Fibroblast of the aortic adventitia (primary cell): ENCODE results near the gene LRRC8A. TPM values are rescaled to one million over a fixed set of nuclear protein-coding genes. Genes with fewer than 3 reads are reported as not detected.
A peak's percentile ranks its signal among the peaks of the same experiment; 100 is the strongest.

Source experiments
- DNase-seq: peaks from one replicate; pipeline ENCODE4 v3.0.0-alpha.2; 2010; ENCODE audit warnings: low read depth
- H3K4me3 ChIP-seq: 2 replicates; pipeline ENCODE4 v1.5.1; 2011; ENCODE audit warnings: low read depth, mild to moderate bottlenecking, control low read depth, low read length, moderate library complexity
- total RNA-seq: library from RNA; depleted of rRNA; stranded (reverse); fragments of >200 nt; gene quantifications from 2 replicates; pipeline ENCODE4 v1.2.3, GENCODE V29; 2012; ENCODE audit warnings: low replicate concordance
- TF ChIP-seq, protein P1 (sequence below): IDR thresholded peaks from 2 replicates; pipeline ENCODE4 v1.5.1; 2011; ENCODE audit warnings: mild to moderate bottlenecking, low read length, control low read depth, inconsistent platforms; ENCODE audit not compliant: insufficient read depth

The LRRC8A gene
- total RNA-seq, 1 donor = 50.6 TPM

DNA sequence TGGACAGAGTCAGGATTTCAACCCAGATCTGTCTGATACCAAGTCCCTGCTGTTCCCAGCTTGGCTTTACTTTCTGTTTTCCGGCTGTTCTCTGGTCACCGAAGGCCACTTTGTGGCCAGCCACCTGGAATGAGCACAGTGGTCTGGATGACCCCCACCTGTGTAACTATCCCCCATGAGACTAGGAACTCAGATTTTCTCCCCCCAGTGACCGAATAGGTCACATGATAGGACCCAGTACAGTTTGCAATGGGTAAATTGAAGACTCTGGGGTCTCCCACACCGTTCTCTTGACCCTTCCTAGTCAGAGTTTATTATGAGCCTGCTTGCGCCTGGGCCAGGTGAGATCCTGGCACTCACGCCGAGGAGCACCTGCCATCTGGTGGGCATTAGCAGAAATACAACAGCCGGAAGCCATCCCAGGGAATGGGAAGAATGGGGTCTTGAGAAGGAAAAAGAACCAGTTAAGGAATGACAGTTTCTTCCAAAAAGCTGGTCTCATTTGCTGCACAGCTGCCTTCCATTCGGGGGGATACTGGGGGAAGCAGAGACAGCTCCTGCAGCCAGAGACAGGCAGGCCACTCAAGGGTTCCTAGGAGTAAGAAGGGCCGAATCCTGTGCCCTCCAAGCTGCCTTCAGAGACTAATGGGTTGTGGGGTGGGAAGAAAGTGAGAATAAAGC is 45.9 kb downstream of the LRRC8A start:
- DNase-seq = peak; percentile 58
- H3K4me3 ChIP-seq = no peak overlapping the region
- TF ChIP-seq, protein P1, sequence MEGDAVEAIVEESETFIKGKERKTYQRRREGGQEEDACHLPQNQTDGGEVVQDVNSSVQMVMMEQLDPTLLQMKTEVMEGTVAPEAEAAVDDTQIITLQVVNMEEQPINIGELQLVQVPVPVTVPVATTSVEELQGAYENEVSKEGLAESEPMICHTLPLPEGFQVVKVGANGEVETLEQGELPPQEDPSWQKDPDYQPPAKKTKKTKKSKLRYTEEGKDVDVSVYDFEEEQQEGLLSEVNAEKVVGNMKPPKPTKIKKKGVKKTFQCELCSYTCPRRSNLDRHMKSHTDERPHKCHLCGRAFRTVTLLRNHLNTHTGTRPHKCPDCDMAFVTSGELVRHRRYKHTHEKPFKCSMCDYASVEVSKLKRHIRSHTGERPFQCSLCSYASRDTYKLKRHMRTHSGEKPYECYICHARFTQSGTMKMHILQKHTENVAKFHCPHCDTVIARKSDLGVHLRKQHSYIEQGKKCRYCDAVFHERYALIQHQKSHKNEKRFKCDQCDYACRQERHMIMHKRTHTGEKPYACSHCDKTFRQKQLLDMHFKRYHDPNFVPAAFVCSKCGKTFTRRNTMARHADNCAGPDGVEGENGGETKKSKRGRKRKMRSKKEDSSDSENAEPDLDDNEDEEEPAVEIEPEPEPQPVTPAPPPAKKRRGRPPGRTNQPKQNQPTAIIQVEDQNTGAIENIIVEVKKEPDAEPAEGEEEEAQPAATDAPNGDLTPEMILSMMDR = peak; percentile 89

DNA sequence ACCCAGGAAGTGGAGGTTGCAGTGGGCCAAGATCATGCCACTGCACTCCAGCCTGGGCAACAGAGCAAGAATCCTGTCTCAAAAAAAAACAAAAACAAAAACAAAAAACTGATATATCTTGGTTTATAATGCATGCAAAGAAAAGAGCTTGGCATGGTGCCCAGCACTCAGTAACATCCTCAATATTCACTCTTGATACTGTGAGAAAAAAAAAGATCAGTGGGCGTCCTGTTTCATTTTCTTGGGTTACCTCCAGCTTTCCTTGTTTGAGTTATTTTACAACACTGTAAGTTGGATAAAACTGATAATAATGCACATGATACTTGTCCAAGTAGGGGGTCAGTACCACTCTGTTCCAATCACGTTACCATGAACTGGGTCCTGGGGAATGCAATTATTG is 46.7 kb downstream of the LRRC8A start:
- TF ChIP-seq, protein P1 = no peak
- no peak for DNase-seq
- H3K4me3 ChIP-seq = no peak overlapping the region

DNA sequence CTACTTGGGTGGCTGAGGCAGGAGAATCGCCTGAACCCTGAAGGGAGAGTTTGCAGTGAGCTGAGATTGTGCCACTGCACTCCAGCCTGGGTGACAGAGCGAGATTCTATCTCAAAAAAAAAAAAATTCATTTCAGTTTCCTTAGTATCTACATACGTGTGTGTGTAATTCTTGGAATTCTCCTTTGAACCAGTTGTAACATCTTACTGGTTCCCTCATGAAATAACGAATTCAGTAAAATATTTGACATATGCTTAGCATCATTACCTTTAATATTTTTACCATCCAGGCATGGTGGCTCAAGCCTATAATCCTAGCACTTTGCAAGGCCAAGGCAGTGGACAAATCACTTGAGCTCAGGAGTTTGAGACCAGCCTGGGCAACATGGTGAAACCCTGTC is 47.6 kb downstream of the LRRC8A start:
- no peak overlapping the region for H3K4me3 ChIP-seq
- DNase-seq = no peak
- TF ChIP-seq, protein P1 = no peak

DNA sequence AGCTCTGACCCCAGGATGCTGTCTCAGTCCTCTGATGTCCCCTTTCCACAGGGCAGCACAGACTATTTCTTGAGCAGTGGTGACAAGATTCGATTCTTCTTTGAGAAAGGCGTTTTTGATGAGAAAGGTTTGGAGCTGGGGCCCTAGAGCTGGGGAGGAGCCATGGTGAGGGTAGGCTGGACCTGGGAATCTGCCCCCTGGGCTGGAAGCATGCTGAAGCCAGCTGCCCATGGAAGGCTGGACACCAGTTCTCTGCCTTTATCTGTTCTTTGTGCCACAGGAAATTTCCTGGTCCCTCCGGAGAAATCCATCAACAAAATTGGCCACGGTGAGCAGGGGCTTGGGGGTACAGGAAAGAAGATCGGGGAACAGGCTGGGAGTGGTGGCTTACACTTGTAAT is 51.8 kb downstream of the LRRC8A start:
- TF ChIP-seq, protein P1 = no peak
- no peak overlapping the region for H3K4me3 ChIP-seq
- no peak for DNase-seq

DNA sequence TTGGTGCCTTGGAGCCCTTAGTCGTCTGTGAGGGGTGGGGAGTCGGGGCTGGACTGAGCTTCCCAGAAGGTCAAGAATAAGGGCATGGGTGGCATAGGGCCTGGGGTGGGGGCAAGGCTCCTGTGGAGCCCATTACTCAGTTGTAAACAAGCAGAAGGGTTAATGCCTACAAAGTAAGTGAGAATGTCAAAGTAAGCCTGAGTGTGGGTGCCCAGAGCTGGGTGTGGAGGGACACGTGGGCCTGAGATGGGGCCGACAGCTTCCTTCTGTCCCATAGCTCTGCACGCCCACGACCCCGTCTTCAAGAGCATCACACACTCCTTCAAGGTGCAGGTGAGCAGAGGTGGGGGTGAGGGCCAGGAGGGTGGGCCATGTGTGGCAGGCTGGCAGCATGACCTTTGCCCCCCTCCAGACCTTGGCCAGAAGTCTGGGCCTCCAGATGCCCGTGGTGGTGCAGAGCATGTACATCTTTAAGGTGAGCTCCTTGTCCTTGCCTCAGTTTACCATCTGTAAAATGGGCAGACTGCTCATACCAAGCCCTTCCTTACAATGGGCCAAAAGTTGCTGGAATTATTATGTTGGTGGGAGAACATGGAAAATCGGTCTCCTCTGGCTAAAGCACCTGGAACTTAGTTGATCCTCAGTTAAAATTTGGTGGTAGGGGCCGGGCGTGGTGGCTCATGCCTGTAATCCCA is 54.4 kb downstream of the LRRC8A start:
- DNase-seq = no peak
- TF ChIP-seq, protein P1 = no peak
- no peak overlapping the region for H3K4me3 ChIP-seq

DNA sequence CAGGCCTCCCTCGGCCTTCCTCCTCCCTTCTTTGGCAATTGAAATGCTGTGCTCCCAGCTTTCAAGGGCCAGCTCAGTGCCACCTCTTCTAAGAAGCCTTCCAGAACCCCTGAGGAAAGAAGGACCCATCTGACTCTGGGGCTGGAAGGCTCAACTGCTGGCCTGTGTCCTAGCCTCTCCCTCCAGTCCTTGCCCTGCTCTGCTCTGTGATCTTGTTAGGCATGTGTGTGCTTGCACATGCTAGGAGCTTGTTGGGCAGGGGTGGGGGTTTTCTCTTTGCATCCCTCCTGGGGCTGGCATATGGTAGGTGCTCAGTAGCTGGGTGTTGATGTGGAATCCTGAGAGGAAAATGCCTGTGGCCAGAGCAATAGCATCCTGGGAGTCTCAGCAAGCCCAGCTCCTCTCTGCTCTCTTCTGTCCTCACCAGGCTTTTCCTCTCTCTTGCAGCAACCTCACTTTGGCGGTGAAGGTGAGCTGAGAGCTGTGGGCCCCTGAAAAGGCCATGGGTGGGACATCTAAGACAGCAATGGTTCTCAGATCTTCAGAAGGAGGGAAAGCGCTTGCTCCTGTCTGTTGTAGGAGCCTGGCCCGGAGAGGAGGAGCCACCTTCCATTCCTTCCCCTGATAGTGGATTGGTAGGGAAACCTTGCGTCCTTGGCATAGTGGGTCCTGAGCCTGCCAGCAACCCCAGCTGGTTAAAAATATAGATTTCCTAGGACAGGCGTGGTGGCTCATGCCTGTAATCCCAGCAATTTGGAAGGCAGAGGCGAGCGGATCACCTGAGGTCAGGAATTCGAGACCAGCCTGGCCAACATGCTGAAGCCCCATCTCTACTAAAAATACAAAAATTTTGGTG is 55.6 kb downstream of the LRRC8A start:
- TF ChIP-seq, protein P1 = no peak
- no peak for DNase-seq
- H3K4me3 ChIP-seq = no peak overlapping the region
